ENCODE data around the gene ADRM1. TPM values are rescaled to one million over a fixed set of nuclear protein-coding genes. Genes with fewer than 3 reads are reported as not detected.

ADRM1 gene
- total RNA-seq, 5 donors from 2014 or later (not counting 1 experiment from before 2014, with no cell fraction given) = 44.7 to 80.3 (median 72.9) TPM

- Histone ChIP-seq H3K4me1 (ENCODE audit: control insufficient read depth in 1 of 2, extremely low read depth in 1 of 2, insufficient read depth in 2 of 2, low read length in 2 of 2) (peaks cover 5 to 36% of the 10 kb centered on the region in 2 experiments), H3K4me3 (ENCODE audit: control insufficient read depth in 1 of 2, extremely low read depth in 1 of 2, low read length in 1 of 2) (no peak overlapping the region), H3K36me3 (ENCODE audit: control insufficient read depth in 2 of 2, extremely low read depth in 1 of 2, insufficient read depth in 1 of 2, low read length in 1 of 2) (peaks cover 22 to 52% of the 10 kb centered on the region in 2 donors), H3K27me3 (replicated peaks in 1 of 2; ENCODE audit: control insufficient read depth in 2 of 2, extremely low read depth in 1 of 2, insufficient read depth in 2 of 2, low read length in 1 of 2) (peaks cover 0 to 2% of the 10 kb centered on the region in 2 experiments), H3K9me3 (no peaks in the 10 kb centered on the region), H3K27ac (ENCODE audit: low read length) (no peak overlapping the region)
- Mint-ChIP-seq H3K36me3 (peaks cover 15% of the 10 kb centered on the region), H3K4me3 (no peak overlapping the region), H3K27ac (no peak overlapping the region), H3K27me3 (no peaks in the 10 kb centered on the region), H3K9me3 (no peaks in the 10 kb centered on the region), H3K4me1 (peaks cover 19 to 22% (median 21%) of the 10 kb centered on the region in 3 donors)
- WGBS (ENCODE audit: insufficient coverage) = 97% methylated on average over 37 of the region's 42 CpGs
- POLR2A ChIA-PET = interaction anchor here in 1 of 2 donors (0.6 kb wide), 1 partner anchor 17 kb away, joined by 3 read pairs; no protein-coding TSS in a partner anchor
- DNase-seq (no peak), ATAC-seq (replicated peaks in 1 of 4) (no peak)
- CTCF ChIA-PET = no interaction called here
These were observed 4.7 kb downstream of the ADRM1 start for GRCh38 chr20:62307226-62308101.

- CTCF ChIA-PET = no interaction called here
- Histone ChIP-seq H3K27ac (ENCODE audit: low read length) (no peak overlapping the region), H3K27me3 (replicated peaks in 1 of 2; ENCODE audit: control insufficient read depth in 2 of 2, extremely low read depth in 1 of 2, insufficient read depth in 2 of 2, low read length in 1 of 2) (peaks cover 0 to 2% of the 10 kb centered on the region in 2 experiments), H3K36me3 (ENCODE audit: control insufficient read depth in 2 of 2, extremely low read depth in 1 of 2, insufficient read depth in 1 of 2, low read length in 1 of 2) (peaks cover 22 to 52% of the 10 kb centered on the region in 2 donors), H3K9me3 (no peaks in the 10 kb centered on the region), H3K4me3 (ENCODE audit: control insufficient read depth in 1 of 2, extremely low read depth in 1 of 2, low read length in 1 of 2) (no peak overlapping the region), H3K4me1 (ENCODE audit: control insufficient read depth in 1 of 2, extremely low read depth in 1 of 2, insufficient read depth in 2 of 2, low read length in 2 of 2) (peaks cover 5 to 36% of the 10 kb centered on the region in 2 experiments)
- POLR2A ChIA-PET = no interaction called here
- Mint-ChIP-seq H3K36me3 (peaks cover 15% of the 10 kb centered on the region), H3K9me3 (no peaks in the 10 kb centered on the region), H3K4me3 (no peak overlapping the region), H3K4me1 (peaks cover 19 to 22% (median 21%) of the 10 kb centered on the region in 3 donors), H3K27ac (no peak overlapping the region), H3K27me3 (no peaks in the 10 kb centered on the region)
- 94% methylated on average over 28 of the region's 29 CpGs for WGBS (ENCODE audit: insufficient coverage)
- ATAC-seq (replicated peaks in 1 of 4) (no peak), DNase-seq (no peak)
These were observed 5.5 kb downstream of the ADRM1 start for GRCh38 chr20:62308102-62308822.

GRCh38 chr20:62309198-62309944 is 6.6 kb downstream of the ADRM1 start:
- 98% methylated on average over 17 of the region's 26 CpGs for WGBS (ENCODE audit: insufficient coverage)
- peaks cover 11 to 14% (median 13%) of the 10 kb centered on the region in 3 donors for H3K4me1 Mint-ChIP-seq
- peaks cover 0 to 2% of the 10 kb centered on the region in 2 experiments for H3K27me3 ChIP-seq (replicated peaks in 1 of 2; ENCODE audit: control insufficient read depth in 2 of 2, extremely low read depth in 1 of 2, insufficient read depth in 2 of 2, low read length in 1 of 2)
- H3K9me3 Mint-ChIP-seq = no peaks in the 10 kb centered on the region
- no peak overlapping the region for H3K27ac Mint-ChIP-seq
- ChIA-PET CTCF (no interaction called here), POLR2A (no interaction called here)
- peaks cover 12% of the 10 kb centered on the region for H3K36me3 Mint-ChIP-seq
- peaks cover 22 to 49% of the 10 kb centered on the region in 2 donors for H3K36me3 ChIP-seq (ENCODE audit: control insufficient read depth in 2 of 2, extremely low read depth in 1 of 2, insufficient read depth in 1 of 2, low read length in 1 of 2)
- no peak for ATAC-seq (replicated peaks in 1 of 4)
- peaks cover under 1 to 25% of the 10 kb centered on the region in 2 experiments for H3K4me1 ChIP-seq (ENCODE audit: control insufficient read depth in 1 of 2, extremely low read depth in 1 of 2, insufficient read depth in 2 of 2, low read length in 2 of 2)
- H3K9me3 ChIP-seq = no peaks in the 10 kb centered on the region
- DNase-seq = no peak
- H3K4me3 Mint-ChIP-seq = no peak overlapping the region
- H3K27me3 Mint-ChIP-seq = no peaks in the 10 kb centered on the region
- no peak overlapping the region for H3K4me3 ChIP-seq (ENCODE audit: control insufficient read depth in 1 of 2, extremely low read depth in 1 of 2, low read length in 1 of 2)
- no peak overlapping the region for H3K27ac ChIP-seq (ENCODE audit: low read length)

- no peaks in the 10 kb centered on the region for H3K9me3 ChIP-seq
- H3K36me3 Mint-ChIP-seq = peaks cover 11% of the 10 kb centered on the region
- no peak overlapping the region for H3K4me3 ChIP-seq (ENCODE audit: control insufficient read depth in 1 of 2, extremely low read depth in 1 of 2, low read length in 1 of 2)
- no peak overlapping the region for H3K4me3 Mint-ChIP-seq
- H3K9me3 Mint-ChIP-seq = no peaks in the 10 kb centered on the region
- H3K4me1 ChIP-seq (ENCODE audit: control insufficient read depth in 1 of 2, extremely low read depth in 1 of 2, insufficient read depth in 2 of 2, low read length in 2 of 2) = peaks cover 0 to 17% of the 10 kb centered on the region in 2 experiments
- H3K4me1 Mint-ChIP-seq = peaks cover 5 to 6% (median 6%) of the 10 kb centered on the region in 3 donors
- no peak for DNase-seq
- no peak overlapping the region for H3K27ac ChIP-seq (ENCODE audit: low read length)
- POLR2A ChIA-PET = no interaction called here
- 89% methylated on average over 18 of the region's 29 CpGs for WGBS (ENCODE audit: insufficient coverage)
- H3K36me3 ChIP-seq (ENCODE audit: control insufficient read depth in 2 of 2, extremely low read depth in 1 of 2, insufficient read depth in 1 of 2, low read length in 1 of 2) = peaks cover 22 to 41% of the 10 kb centered on the region in 2 donors
- no peak for ATAC-seq (replicated peaks in 1 of 4)
- H3K27me3 Mint-ChIP-seq = no peaks in the 10 kb centered on the region
- CTCF ChIA-PET = no interaction called here
- no peak overlapping the region for H3K27ac Mint-ChIP-seq
- peaks cover 0 to 2% of the 10 kb centered on the region in 2 experiments for H3K27me3 ChIP-seq (replicated peaks in 1 of 2; ENCODE audit: control insufficient read depth in 2 of 2, extremely low read depth in 1 of 2, insufficient read depth in 2 of 2, low read length in 1 of 2)
These were observed 7.4 kb downstream of the ADRM1 start for GRCh38 chr20:62309947-62310756.

- no peak overlapping the region for H3K27ac Mint-ChIP-seq
- no peak for ATAC-seq (replicated peaks in 1 of 4)
- no peaks in the 10 kb centered on the region for H3K9me3 Mint-ChIP-seq
- Histone ChIP-seq H3K36me3 (ENCODE audit: control insufficient read depth in 2 of 2, extremely low read depth in 1 of 2, insufficient read depth in 1 of 2, low read length in 1 of 2) (peaks cover 21 to 35% of the 10 kb centered on the region in 2 donors), H3K4me1 (ENCODE audit: control insufficient read depth in 1 of 2, extremely low read depth in 1 of 2, insufficient read depth in 2 of 2, low read length in 2 of 2) (peaks cover 0 to 12% of the 10 kb centered on the region in 2 experiments), H3K4me3 (ENCODE audit: control insufficient read depth in 1 of 2, extremely low read depth in 1 of 2, low read length in 1 of 2) (no peak overlapping the region), H3K9me3 (no peaks in the 10 kb centered on the region), H3K27me3 (replicated peaks in 1 of 2; ENCODE audit: control insufficient read depth in 2 of 2, extremely low read depth in 1 of 2, insufficient read depth in 2 of 2, low read length in 1 of 2) (peaks cover 0 to under 1% of the 10 kb centered on the region in 2 experiments), H3K27ac (ENCODE audit: low read length) (no peak overlapping the region)
- H3K27me3 Mint-ChIP-seq = no peaks in the 10 kb centered on the region
- WGBS (ENCODE audit: insufficient coverage) = 97% methylated on average over 24 of the region's 25 CpGs
- H3K4me3 Mint-ChIP-seq = no peak overlapping the region
- POLR2A ChIA-PET = no interaction called here
- no peak for DNase-seq
- peaks cover 11% of the 10 kb centered on the region for H3K36me3 Mint-ChIP-seq
- CTCF ChIA-PET = no interaction called here
- H3K4me1 Mint-ChIP-seq = peaks cover 0 to under 1% (median 0%) of the 10 kb centered on the region in 3 donors
These were observed 7.9 kb downstream of the ADRM1 start for GRCh38 chr20:62310757-62311121.

All from T-cell (primary cell).